HCEC 1CT (cell line): ENCODE results near the gene FOXK2.

Source experiments
- DNase-seq: peaks from one replicate; pipeline ENCODE4 v3.0.0-alpha.2; 2017

The FOXK2 gene

GRCh38 chr17:82648165-82648668 lies 128.7 kb downstream of the FOXK2 start, which contains the start of gene WDR45B:
Gene WDR45B, minus strand, starts transcription at chr17:82648444. Its CDS starts 104 bp downstream, at chr17:82648340.
- DNase-seq = peak; percentile 96

GRCh38 chr17:82648742-82649331 lies 129.3 kb downstream of the FOXK2 start:
- no peak for DNase-seq

GRCh38 chr17:82649501-82650261 lies 130.1 kb downstream of the FOXK2 start:
- DNase-seq = no peak

GRCh38 chr17:82650723-82651122 lies 131.2 kb downstream of the FOXK2 start:
- DNase-seq = no peak

- DNase-seq = no peak
Observed at GRCh38 chr17:82653651-82654528, 134.4 kb downstream of the FOXK2 start.
